Caco-2 (cell line): ENCODE measurements around the gene MROH7. TPM values are rescaled to one million over a fixed set of nuclear protein-coding genes. Genes with fewer than 3 reads are reported as not detected.

ENCODE experiments used
- BruUV-seq: library from RNA; stranded (reverse); fragments of 400-500 nt; replicated peaks from 2 replicates; lab custom pipeline; 2021; lab: Mats Ljungman, UMichigan
- CTCF ChIA-PET: fragments of 300-600 bp; sonication (Branson Sonifier 250); formaldehyde crosslinking; loops from one replicate; lab custom pipeline; 2022; ENCODE audit warnings: antibody characterized with exemption; lab: Charles Lee
- POLR2A ChIA-PET: fragments of 300-600 bp; sonication (Branson Sonifier 250); formaldehyde crosslinking; loops from one replicate; lab custom pipeline; 2022; ENCODE audit warnings: antibody characterized with exemption; lab: Charles Lee
- DNase-seq, 2 experiments: peaks; one replicate each; pipeline versions ENCODE4 v3.0.0 to v3.0.0-alpha.2; 2020 to 2022
- H3K27me3 ChIP-seq: replicated peaks from 2 replicates; pipeline ENCODE4 v1.6.0; 2011; ENCODE audit warnings: low read length; ENCODE audit not compliant: control insufficient read depth, insufficient read depth
- H3K36me3 ChIP-seq: 2 replicates; pipeline ENCODE4 v1.5.1; 2011; ENCODE audit warnings: low read length; ENCODE audit not compliant: control insufficient read depth, insufficient read depth
- H3K4me1 ChIP-seq: fragments of 250-450 bp; sonication (Bioruptor Pico); 2 replicates; pipeline ENCODE4 v1.5.1; 2020; ENCODE audit warnings: mild to moderate bottlenecking
- H3K4me3 ChIP-seq: 2 replicates; pipeline ENCODE4 v1.5.1; 2011; ENCODE audit warnings: low read depth, mild to moderate bottlenecking, control low read depth, low read length
- H3K9me3 ChIP-seq: fragments of 250-450 bp; sonication (Bioruptor Pico); 2 replicates; pipeline ENCODE4 v1.5.1; 2020; ENCODE audit warnings: mild to moderate bottlenecking, moderate library complexity
- H3K27ac Mint-ChIP-seq: one replicate; pipeline ENCODE4 v1.8.0; 2022; ENCODE audit warnings: mixed read lengths; ENCODE audit not compliant: unreplicated experiment
- H3K27me3 Mint-ChIP-seq: one replicate; pipeline ENCODE4 v1.8.0; 2022; ENCODE audit warnings: mixed read lengths; ENCODE audit not compliant: insufficient read depth, unreplicated experiment
- H3K36me3 Mint-ChIP-seq: one replicate; pipeline ENCODE4 v1.8.0; 2022; ENCODE audit warnings: mild to moderate bottlenecking, mixed read lengths; ENCODE audit not compliant: insufficient read depth, unreplicated experiment
- H3K4me1 Mint-ChIP-seq: one replicate; pipeline ENCODE4 v1.8.0; 2022; ENCODE audit warnings: low read depth, mixed read lengths; ENCODE audit not compliant: unreplicated experiment
- H3K4me3 Mint-ChIP-seq: one replicate; pipeline ENCODE4 v1.8.0; 2022; ENCODE audit warnings: mild to moderate bottlenecking, moderate library complexity, mixed read lengths; ENCODE audit not compliant: unreplicated experiment
- H3K9me3 Mint-ChIP-seq: one replicate; pipeline ENCODE4 v1.8.0; 2022; ENCODE audit warnings: mixed read lengths; ENCODE audit not compliant: unreplicated experiment
- CTCF ChIP-seq, 2 experiments: fragments of 200-600 bp in 1 of 2; IDR thresholded peaks; 1 replicate in 1 of 2; 2 replicates in 1 of 2; pipeline versions ENCODE4 v1.5.1 to v1.8.0; 2011 to 2022; ENCODE audit warnings: antibody characterized with exemption in 1 of 2, control low read depth in 1 of 2, inconsistent platforms in 1 of 2, low read depth in 1 of 2, low read length in 1 of 2, mild to moderate bottlenecking in 1 of 2, moderate library complexity in 1 of 2; ENCODE audit not compliant: insufficient read depth in 1 of 2, severe bottlenecking in 1 of 2, unreplicated experiment in 1 of 2
- intact Hi-C: fragments of 100-400 bp; cut with micrococcal nuclease; formaldehyde crosslinking; loops from one replicate; pipeline ENCODE4 v1.10.0; 2022; ENCODE audit not compliant: unreplicated experiment
- total RNA-seq: library from RNA; stranded (reverse); gene quantifications from 2 replicates; pipeline ENCODE4 v1.2.3, GENCODE V29; 2022

MROH7 gene
- total RNA-seq, 1 experiment from 2014 or later, result not detected

- H3K4me3 Mint-ChIP-seq, result no peak overlapping the region
- Histone ChIP-seq H3K4me1 (peaks cover 21% of the 10 kb centered on the region), H3K9me3 (0 out of 2 replicates have a peak, but pooled peaks cover 3% of the 10 kb centered on the region), H3K36me3 (no peaks in the 10 kb centered on the region), H3K4me3 (no peak overlapping the region), H3K27me3 (no peaks in the 10 kb centered on the region)
- H3K4me1 Mint-ChIP-seq, result peaks cover 25% of the 10 kb centered on the region
- no peak for TF ChIP-seq CTCF (IDR thresholded peaks at IDR 0.05; ENCODE audit: insufficient read depth in 1 of 2, low read depth in 1 of 2, low read length in 1 of 2, severe bottlenecking in 1 of 2, unreplicated experiment in 1 of 2)
- intact Hi-C loops, result loop anchor here (10.0 kb wide), 1 partner anchor 69 kb away; no protein-coding TSS in a partner anchor
- peaks cover 11% of the 10 kb centered on the region for H3K9me3 Mint-ChIP-seq
- DNase-seq, result no peak
- BruUV-seq, result no TSS peak
- POLR2A ChIA-PET, result no interaction called here
- peaks cover 8% of the 10 kb centered on the region for H3K36me3 Mint-ChIP-seq
- no peak overlapping the region for H3K27ac Mint-ChIP-seq
- H3K27me3 Mint-ChIP-seq, result no peaks in the 10 kb centered on the region
- CTCF ChIA-PET, result no interaction called here
Measured at GRCh38 chr1:54643736-54644135, 2.1 kb downstream of the MROH7 start.

- Histone ChIP-seq H3K27me3 (no peaks in the 10 kb centered on the region), H3K36me3 (no peaks in the 10 kb centered on the region), H3K9me3 (0 out of 2 replicates have a peak, but pooled peaks cover 3% of the 10 kb centered on the region), H3K4me3 (no peak overlapping the region), H3K4me1 (peaks cover 37% of the 10 kb centered on the region)
- CTCF ChIA-PET, result no interaction called here
- Mint-ChIP-seq H3K9me3 (peaks cover 11% of the 10 kb centered on the region), H3K36me3 (peaks cover 4% of the 10 kb centered on the region), H3K27ac (no peak overlapping the region), H3K27me3 (no peaks in the 10 kb centered on the region), H3K4me1 (peaks cover 27% of the 10 kb centered on the region), H3K4me3 (no peak overlapping the region)
- no peak for TF ChIP-seq CTCF (IDR thresholded peaks at IDR 0.05; ENCODE audit: insufficient read depth in 1 of 2, low read depth in 1 of 2, low read length in 1 of 2, severe bottlenecking in 1 of 2, unreplicated experiment in 1 of 2)
- no peak for DNase-seq
- POLR2A ChIA-PET, result no interaction called here
- intact Hi-C loops, result loop anchor here (10.0 kb wide), 1 partner anchor 71 kb away; no protein-coding TSS in a partner anchor
- BruUV-seq, result no TSS peak
Measured at GRCh38 chr1:54645806-54646676, 4.5 kb downstream of the MROH7 start.

GRCh38 chr1:54649130-54649898, 7.7 kb downstream of the MROH7 start:
- no peak for TF ChIP-seq CTCF (IDR thresholded peaks at IDR 0.05; ENCODE audit: insufficient read depth in 1 of 2, low read depth in 1 of 2, low read length in 1 of 2, severe bottlenecking in 1 of 2, unreplicated experiment in 1 of 2)
- no peaks in the 10 kb centered on the region for H3K36me3 ChIP-seq
- Mint-ChIP-seq H3K9me3 (no peaks in the 10 kb centered on the region), H3K4me3 (peak overlapping the region; percentile 67), H3K27me3 (no peaks in the 10 kb centered on the region), H3K4me1 (peaks cover 36% of the 10 kb centered on the region), H3K27ac (peak overlapping the region; percentile 83), H3K36me3 (peaks cover 4% of the 10 kb centered on the region)
- DNase-seq, result peak; percentile 68 to 78
- H3K9me3 ChIP-seq, result no peaks in the 10 kb centered on the region
- H3K4me1 ChIP-seq, result peaks cover 30% of the 10 kb centered on the region
- ChIA-PET POLR2A (interaction anchor here (0.7 kb wide), 1 partner anchor 14 kb away, joined by 3 read pairs; no protein-coding TSS in a partner anchor), CTCF (interaction anchor here (0.6 to 0.7 kb wide), 4 partner anchors 14 to 484 kb away, joined by 3 to 6 read pairs (median 3); partner anchors contain the start of gene TTC22)
- H3K27me3 ChIP-seq, result no peaks in the 10 kb centered on the region
- intact Hi-C loops, result loop anchor here (10.0 kb wide), 1 partner anchor 75 kb away; no protein-coding TSS in a partner anchor
- H3K4me3 ChIP-seq, result no peak overlapping the region
- BruUV-seq, result no TSS peak
